MCF 10A (cell line): ENCODE results near the gene GMIP. TPM values are rescaled to one million over a fixed set of nuclear protein-coding genes. Genes with fewer than 3 reads are reported as not detected.

Experiments
- BruUV-seq: library from RNA; stranded (reverse); fragments of 400-500 nt; replicated peaks from 2 replicates; lab custom pipeline; 2021; lab: Mats Ljungman, UMichigan
- CTCF ChIA-PET: fragments of 300-600 bp; sonication (Branson Sonifier 250); formaldehyde crosslinking; extraction: SDS; loops from one replicate; lab custom pipeline; 2021; ENCODE audit warnings: antibody characterized with exemption, inconsistent platforms; lab: Yijun Ruan, JAX
- POLR2A ChIA-PET: fragments of 300-600, 350-650 bp; sonication (Branson Sonifier 250); formaldehyde crosslinking; extraction: SDS; loops from one replicate; lab custom pipeline; 2020; ENCODE audit warnings: antibody characterized with exemption, inconsistent platforms; lab: Yijun Ruan, JAX
- DNase-seq: peaks from one replicate; pipeline ENCODE4 v3.0.0-alpha.2; 2018; ENCODE audit not compliant: unreplicated experiment
- H3K27ac Mint-ChIP-seq: one replicate; pipeline ENCODE4 v1.8.0; 2022; ENCODE audit warnings: mild to moderate bottlenecking, low read depth, mixed read lengths; ENCODE audit not compliant: unreplicated experiment
- H3K27me3 Mint-ChIP-seq: one replicate; pipeline ENCODE4 v1.8.0; 2022; ENCODE audit warnings: mixed read lengths; ENCODE audit not compliant: insufficient read depth, unreplicated experiment
- H3K36me3 Mint-ChIP-seq: one replicate; pipeline ENCODE4 v1.8.0; 2022; ENCODE audit warnings: mild to moderate bottlenecking, moderate library complexity, mixed read lengths; ENCODE audit not compliant: insufficient read depth, unreplicated experiment
- H3K4me1 Mint-ChIP-seq: one replicate; pipeline ENCODE4 v1.8.0; 2022; ENCODE audit warnings: mixed read lengths; ENCODE audit not compliant: insufficient read depth, unreplicated experiment
- H3K4me3 Mint-ChIP-seq: one replicate; pipeline ENCODE4 v1.8.0; 2022; ENCODE audit warnings: mild to moderate bottlenecking, moderate library complexity, mixed read lengths; ENCODE audit not compliant: unreplicated experiment
- H3K9me3 Mint-ChIP-seq: one replicate; pipeline ENCODE4 v1.8.0; 2022; ENCODE audit warnings: mixed read lengths; ENCODE audit not compliant: unreplicated experiment
- CTCF ChIP-seq: fragments of 200-600 bp; IDR thresholded peaks from one replicate; pipeline ENCODE4 v1.8.0; 2022; ENCODE audit warnings: antibody characterized with exemption, mild to moderate bottlenecking; ENCODE audit not compliant: unreplicated experiment
- intact Hi-C: fragments of 100-400 bp; cut with micrococcal nuclease; formaldehyde crosslinking; loops from 2 replicates; pipeline ENCODE4 v1.14.1; 2022
- total RNA-seq: library from RNA; stranded (reverse); gene quantifications from 2 replicates; pipeline ENCODE4 v1.2.3, GENCODE V29; 2022

Gene GMIP
- total RNA-seq, 1 experiment from 2014 or later = 10.1 TPM

- POLR2A ChIA-PET = interaction anchor here (1.1 kb wide), 1 partner anchor 14 kb away, joined by 3 read pairs; the partner anchor contains the start of gene ATP13A1
- Mint-ChIP-seq H3K4me1 (no peaks in the 10 kb centered on the region), H3K27ac (peak overlapping the region; percentile 74), H3K36me3 (peaks cover 50% of the 10 kb centered on the region), H3K9me3 (no peaks in the 10 kb centered on the region), H3K27me3 (no peaks in the 10 kb centered on the region), H3K4me3 (no peak overlapping the region)
- intact Hi-C loops = no loop called here
- CTCF ChIA-PET = interaction anchor here (1.4 to 8.4 kb wide), 3 partner anchors 93 to 118 kb away, joined by 3 to 55 read pairs (median 5); partner anchors contain the start of gene YJEFN3
- DNase-seq = no peak
- BruUV-seq = no TSS peak
- no peak for TF ChIP-seq CTCF
Measured at GRCh38 chr19:19649155-19649554, 5.7 kb upstream of the GMIP start.

GRCh38 chr19:19647037-19647835 is 3.8 kb upstream of the GMIP start:
- H3K4me3 Mint-ChIP-seq = no peak overlapping the region
- CTCF ChIA-PET = interaction anchor here (8.4 kb wide), 1 partner anchor 116 kb away, joined by 55 read pairs; the partner anchor contains the start of gene YJEFN3
- H3K4me1 Mint-ChIP-seq = peaks cover 8% of the 10 kb centered on the region
- BruUV-seq = no TSS peak
- intact Hi-C loops = no loop called here
- POLR2A ChIA-PET = interaction anchor here (0.9 kb wide), 1 partner anchor 115 kb away, joined by 4 read pairs; no protein-coding TSS in a partner anchor
- no peak for TF ChIP-seq CTCF
- no peak for DNase-seq
- no peaks in the 10 kb centered on the region for H3K27me3 Mint-ChIP-seq
- H3K27ac Mint-ChIP-seq = no peak overlapping the region
- H3K9me3 Mint-ChIP-seq = no peaks in the 10 kb centered on the region
- H3K36me3 Mint-ChIP-seq = peaks cover 34% of the 10 kb centered on the region

- CTCF ChIA-PET = interaction anchor here (0.6 to 2.6 kb wide), 5 partner anchors 16 to 114 kb away, joined by 3 to 107 read pairs (median 3); partner anchors contain the start of gene YJEFN3
- DNase-seq = no peak
- intact Hi-C loops = no loop called here
- no peaks in the 10 kb centered on the region for H3K27me3 Mint-ChIP-seq
- peaks cover 20% of the 10 kb centered on the region for H3K36me3 Mint-ChIP-seq
- POLR2A ChIA-PET = interaction anchor here (1.1 to 1.2 kb wide), 2 partner anchors 113 to 115 kb away, joined by 3 read pairs; no protein-coding TSS in a partner anchor
- no peak for TF ChIP-seq CTCF
- no peaks in the 10 kb centered on the region for H3K9me3 Mint-ChIP-seq
- no peak overlapping the region for H3K27ac Mint-ChIP-seq
- H3K4me1 Mint-ChIP-seq = peaks cover 12% of the 10 kb centered on the region
- BruUV-seq = TSS peak; percentile 16
- H3K4me3 Mint-ChIP-seq = no peak overlapping the region
Measured at GRCh38 chr19:19645233-19645870, 1.9 kb upstream of the GMIP start.

GRCh38 chr19:19644054-19644388 is 564 bp upstream of the GMIP start:
- intact Hi-C loops = loop anchor here (1.0 to 5.0 kb wide), 2 partner anchors 92 to 112 kb away; no protein-coding TSS in a partner anchor

More at GRCh38 chr19:19644054-19644388, 564 bp upstream of the GMIP start:
- H3K27ac Mint-ChIP-seq = peak overlapping the region; percentile 78
- no peaks in the 10 kb centered on the region for H3K9me3 Mint-ChIP-seq
- POLR2A ChIA-PET = interaction anchor here (0.7 to 1.2 kb wide), 7 partner anchors 18 to 129 kb away, joined by 3 to 8 read pairs (median 4); partner anchors contain the start of genes TSSK6 and YJEFN3
- H3K27me3 Mint-ChIP-seq = no peaks in the 10 kb centered on the region
- no peak for TF ChIP-seq CTCF
- H3K4me3 Mint-ChIP-seq = peak overlapping the region; percentile 89
- H3K36me3 Mint-ChIP-seq = peaks cover 18% of the 10 kb centered on the region
- H3K4me1 Mint-ChIP-seq = peaks cover 12% of the 10 kb centered on the region
- DNase-seq = no peak
- no TSS peak for BruUV-seq
- CTCF ChIA-PET = interaction anchor here (0.6 to 2.6 kb wide), 32 partner anchors 9 to 308 kb away, joined by 3 to 107 read pairs (median 5); partner anchors contain the start of genes NDUFA13, YJEFN3 and ZNF101
